Upper lobe of left lung (tissue), 6 donors: ENCODE measurements around the gene AMER3. TPM values are rescaled to one million over a fixed set of nuclear protein-coding genes. Genes with fewer than 3 reads are reported as not detected.

Source experiments
- ATAC-seq, 2 donors: fragments of 200-7000 bp; cut with Tn5 transposase; one replicate each; pipeline ENCODE4 v1.9.1; 2022; ENCODE audit warnings: mild to moderate bottlenecking in 2 of 2, moderate library complexity in 2 of 2; ENCODE audit not compliant: low FRiP score in 2 of 2
- DNase-seq, 2 donors: peaks; one replicate each; pipeline ENCODE4 v3.0.0-alpha.2; 2019 to 2020
- H3K27ac ChIP-seq, 4 donors: fragments of 200-600 bp; sonication (generic); one replicate each; pipeline ENCODE4 v1.5.1; 2016 to 2019
- H3K27me3 ChIP-seq, 4 donors: fragments of 200-600 bp; sonication (generic); one replicate each; pipeline ENCODE4 v1.5.1; 2017 to 2019
- H3K36me3 ChIP-seq, 4 donors: fragments of 200-600 bp; sonication (generic); one replicate each; pipeline ENCODE4 v1.5.1; 2016 to 2019
- H3K4me1 ChIP-seq, 4 donors: fragments of 200-600 bp; sonication (generic); one replicate each; pipeline ENCODE4 v1.5.1; 2018 to 2019
- H3K4me3 ChIP-seq, 4 donors: fragments of 200-600 bp; sonication (generic); one replicate each; pipeline ENCODE4 v1.5.1; 2017 to 2019; ENCODE audit warnings: mild to moderate bottlenecking in 2 of 4, moderate library complexity in 1 of 4
- H3K9me3 ChIP-seq, 4 donors: fragments of 200-600 bp; sonication (generic); one replicate each; pipeline ENCODE4 v1.5.1; 2018 to 2019
- EP300 ChIP-seq, 4 donors: sonication (generic); formaldehyde crosslinking; IDR thresholded peaks; one replicate each; pipeline ENCODE4 v1.5.1; 2017; ENCODE audit warnings: antibody characterized with exemption in 4 of 4, control low read depth in 2 of 4
- POLR2A ChIP-seq, 4 donors: fragments of 450-650 bp; IDR thresholded peaks; one replicate each; pipeline ENCODE4 v1.5.1; 2016 to 2017; ENCODE audit warnings: antibody characterized with exemption in 4 of 4, mild to moderate bottlenecking in 2 of 4
- POLR2AphosphoS5 ChIP-seq, 2 donors: sonication (generic); formaldehyde crosslinking; IDR thresholded peaks; one replicate each; pipeline ENCODE4 v1.5.1; 2017; ENCODE audit warnings: antibody characterized with exemption in 2 of 2
- WGBS, 2 donors: methylation state at CpG; one replicate each; pipeline ENCODE4 v1.1.5; 2017 to 2018; 5-methylcytosine and 5-hydroxymethylcytosine counted together
- total RNA-seq, 6 donors: library from RNA; depleted of rRNA in 4 of 6; stranded (reverse); fragments of >200 nt in 4 of 6; gene quantifications; one replicate each; pipeline versions ENCODE4 v1.1.0 to v1.2.1, GENCODE V29; 2016 to 2021
- TF ChIP-seq, protein P1 (sequence below), 6 experiments: fragments of 450-650 bp in 4 of 6; fragments of 200-600 bp in 2 of 6; sonication (generic) in 2 of 6; IDR thresholded peaks; one replicate each; pipeline ENCODE4 v1.5.1; 2016 to 2019; ENCODE audit warnings: antibody characterized with exemption in 6 of 6
- donor health status: DM: no; HTN: no; CAD: no; lungs with moderate emphysema.
- donor health status: DM: no; HTN: yes; CAD: no; lungs with severe emphysema.

AMER3 gene
- total RNA-seq, 6 donors from 2014 or later = not detected

DNA sequence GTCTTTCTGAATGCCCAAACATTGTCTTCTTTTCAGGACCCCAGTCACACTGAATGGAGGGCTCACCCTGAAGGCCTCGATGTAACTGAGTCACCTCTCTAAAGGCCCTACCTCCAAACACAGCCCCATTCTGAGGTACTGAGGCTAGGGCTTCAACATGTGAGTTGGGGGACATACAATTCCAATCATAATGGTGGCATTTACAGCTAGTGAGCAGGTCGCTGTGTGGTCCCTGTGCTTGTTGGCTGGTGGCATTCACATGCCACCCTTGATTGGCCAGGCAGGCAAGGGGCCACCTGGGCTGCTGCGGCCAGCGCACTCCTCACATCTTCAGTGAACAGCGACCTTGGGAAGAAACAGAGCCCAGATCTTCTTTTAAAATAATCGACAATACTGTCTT lies 30.7 kb downstream of the AMER3 start:
- H3K4me1 ChIP-seq = no peaks in the 10 kb centered on the region
- no peaks in the 10 kb centered on the region for H3K9me3 ChIP-seq
- DNase-seq (no peak), ATAC-seq (no peak)
- 90 to 95% methylated on average over 5 to 6 of the region's 6 CpGs for WGBS, 2 donors
- H3K4me3 ChIP-seq = no peak overlapping the region
- H3K27me3 ChIP-seq = no peaks in the 10 kb centered on the region
- no peak overlapping the region for H3K27ac ChIP-seq
- no peaks in the 10 kb centered on the region for H3K36me3 ChIP-seq
- TF ChIP-seq EP300 (IDR thresholded peaks at IDR 0.05) = no peak
- TF ChIP-seq POLR2AphosphoS5 (IDR thresholded peaks at IDR 0.05) = no peak
- no peak for TF ChIP-seq POLR2A (IDR thresholded peaks at IDR 0.05)
- TF ChIP-seq, protein P1, sequence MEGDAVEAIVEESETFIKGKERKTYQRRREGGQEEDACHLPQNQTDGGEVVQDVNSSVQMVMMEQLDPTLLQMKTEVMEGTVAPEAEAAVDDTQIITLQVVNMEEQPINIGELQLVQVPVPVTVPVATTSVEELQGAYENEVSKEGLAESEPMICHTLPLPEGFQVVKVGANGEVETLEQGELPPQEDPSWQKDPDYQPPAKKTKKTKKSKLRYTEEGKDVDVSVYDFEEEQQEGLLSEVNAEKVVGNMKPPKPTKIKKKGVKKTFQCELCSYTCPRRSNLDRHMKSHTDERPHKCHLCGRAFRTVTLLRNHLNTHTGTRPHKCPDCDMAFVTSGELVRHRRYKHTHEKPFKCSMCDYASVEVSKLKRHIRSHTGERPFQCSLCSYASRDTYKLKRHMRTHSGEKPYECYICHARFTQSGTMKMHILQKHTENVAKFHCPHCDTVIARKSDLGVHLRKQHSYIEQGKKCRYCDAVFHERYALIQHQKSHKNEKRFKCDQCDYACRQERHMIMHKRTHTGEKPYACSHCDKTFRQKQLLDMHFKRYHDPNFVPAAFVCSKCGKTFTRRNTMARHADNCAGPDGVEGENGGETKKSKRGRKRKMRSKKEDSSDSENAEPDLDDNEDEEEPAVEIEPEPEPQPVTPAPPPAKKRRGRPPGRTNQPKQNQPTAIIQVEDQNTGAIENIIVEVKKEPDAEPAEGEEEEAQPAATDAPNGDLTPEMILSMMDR (IDR thresholded peaks at IDR 0.05) = no peak

DNA sequence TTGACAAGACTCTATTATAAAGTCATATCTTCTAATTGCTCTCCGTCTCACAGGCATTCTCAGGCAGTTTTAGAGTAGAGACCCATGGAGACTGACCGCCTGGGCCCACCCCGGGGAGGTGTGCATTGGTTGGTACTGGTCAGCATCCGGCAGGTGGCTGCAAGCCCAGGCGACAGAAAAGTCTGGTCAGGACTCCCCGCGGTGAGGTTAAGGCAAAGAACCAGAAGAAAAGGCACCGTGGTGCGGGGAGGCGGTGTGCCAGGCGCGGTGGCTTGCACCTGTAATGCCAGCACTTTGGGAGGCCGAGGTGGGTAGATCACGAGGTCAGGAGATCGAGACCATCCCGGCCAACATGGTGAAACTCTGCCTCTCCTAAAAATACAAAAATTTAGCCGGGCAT lies 32.5 kb downstream of the AMER3 start:
- Histone ChIP-seq H3K9me3 (no peaks in the 10 kb centered on the region), H3K4me3 (no peak overlapping the region), H3K36me3 (no peaks in the 10 kb centered on the region), H3K27me3 (no peaks in the 10 kb centered on the region), H3K4me1 (no peaks in the 10 kb centered on the region), H3K27ac (no peak overlapping the region)
- DNase-seq = peak in 1 of 2 donors; percentile 67
- 86 to 87% methylated on average over 17 of the region's 17 CpGs for WGBS, 2 donors
- ATAC-seq = no peak
- TF ChIP-seq, protein P1 (IDR thresholded peaks at IDR 0.05) = no peak
- TF ChIP-seq EP300 (IDR thresholded peaks at IDR 0.05) (no peak), POLR2A (IDR thresholded peaks at IDR 0.05) (no peak), POLR2AphosphoS5 (IDR thresholded peaks at IDR 0.05) (no peak)

DNA sequence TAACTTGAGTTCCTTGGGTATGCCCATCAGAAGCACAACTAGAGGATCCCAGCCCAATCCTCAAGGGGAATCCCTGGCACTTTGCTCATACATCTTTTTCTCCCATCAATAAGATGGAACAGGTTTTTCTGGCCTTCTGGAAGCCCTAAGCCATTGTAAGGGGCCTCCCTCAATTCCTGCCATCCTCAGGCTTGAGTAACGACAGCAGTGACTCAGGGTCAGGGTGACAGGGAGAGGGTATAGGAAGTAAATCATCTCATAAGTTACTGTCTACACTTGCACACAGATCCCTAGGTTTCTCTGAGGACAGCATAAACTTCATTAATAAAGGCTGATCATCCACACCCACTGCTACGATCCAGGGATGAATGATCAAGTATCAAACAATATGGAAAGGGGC lies 35.0 kb downstream of the AMER3 start:
- DNase-seq = no peak
- H3K27me3 ChIP-seq = no peaks in the 10 kb centered on the region
- no peaks in the 10 kb centered on the region for H3K9me3 ChIP-seq
- no peaks in the 10 kb centered on the region for H3K4me1 ChIP-seq
- H3K4me3 ChIP-seq = no peak overlapping the region
- no peak overlapping the region for H3K27ac ChIP-seq
- 84 to 86% methylated on average over 2 of the region's 2 CpGs for WGBS, 2 donors
- no peak for ATAC-seq
- no peak for TF ChIP-seq POLR2AphosphoS5 (IDR thresholded peaks at IDR 0.05)
- no peak for TF ChIP-seq EP300 (IDR thresholded peaks at IDR 0.05)
- TF ChIP-seq, protein P1 (IDR thresholded peaks at IDR 0.05) = no peak
- no peak for TF ChIP-seq POLR2A (IDR thresholded peaks at IDR 0.05)
- H3K36me3 ChIP-seq = no peaks in the 10 kb centered on the region

DNA sequence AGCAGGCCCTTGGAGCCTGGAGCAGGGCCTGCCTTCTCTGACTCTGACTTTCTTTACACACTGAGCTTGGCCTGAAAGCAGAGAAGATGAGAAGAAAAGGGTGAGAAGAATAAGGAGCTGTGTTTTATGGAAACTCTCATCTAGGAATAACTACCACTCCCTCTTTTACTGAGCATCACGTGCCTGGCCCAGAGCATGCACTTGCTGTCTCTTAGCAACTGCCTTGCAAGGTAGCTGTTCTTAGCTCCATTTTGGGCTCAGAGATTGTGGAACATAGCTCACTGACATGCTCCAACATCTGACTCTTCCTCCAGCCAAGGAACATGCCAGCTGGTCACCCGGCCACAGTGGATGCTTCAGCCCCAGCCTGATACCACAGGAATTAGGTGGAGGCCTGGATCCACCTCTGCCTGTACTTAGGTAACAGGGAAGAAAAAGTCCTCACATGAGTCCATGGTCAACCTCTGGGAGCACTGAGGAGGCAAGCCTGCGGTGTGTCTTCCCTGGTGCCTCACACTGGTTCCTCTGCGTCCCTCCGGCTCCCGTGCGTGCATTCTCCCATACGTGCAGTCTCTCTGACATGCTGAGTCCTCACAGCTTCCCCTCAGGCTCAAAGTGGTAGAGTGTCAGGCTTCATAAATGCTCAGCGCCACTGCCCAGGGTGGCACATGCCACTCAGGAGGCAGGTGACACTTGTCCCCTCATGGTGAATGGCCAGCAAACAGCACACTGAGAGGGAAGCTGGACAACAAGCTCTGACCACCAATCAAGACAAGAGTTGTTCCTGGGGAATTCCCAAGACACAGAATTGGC lies 35.7 kb downstream of the AMER3 start:
- Histone ChIP-seq H3K4me3 (no peak overlapping the region), H3K9me3 (no peaks in the 10 kb centered on the region), H3K27ac (no peak overlapping the region), H3K36me3 (no peaks in the 10 kb centered on the region), H3K4me1 (no peaks in the 10 kb centered on the region), H3K27me3 (no peaks in the 10 kb centered on the region)
- DNase-seq (no peak), ATAC-seq (peak in 1 of 2 donors; percentile 32)
- 87 to 88% methylated on average over 6 to 8 of the region's 9 CpGs for WGBS, 2 donors
- TF ChIP-seq, protein P1 (IDR thresholded peaks at IDR 0.05) = no peak
- no peak for TF ChIP-seq POLR2A (IDR thresholded peaks at IDR 0.05)
- no peak for TF ChIP-seq POLR2AphosphoS5 (IDR thresholded peaks at IDR 0.05)
- TF ChIP-seq EP300 (IDR thresholded peaks at IDR 0.05) = no peak

DNA sequence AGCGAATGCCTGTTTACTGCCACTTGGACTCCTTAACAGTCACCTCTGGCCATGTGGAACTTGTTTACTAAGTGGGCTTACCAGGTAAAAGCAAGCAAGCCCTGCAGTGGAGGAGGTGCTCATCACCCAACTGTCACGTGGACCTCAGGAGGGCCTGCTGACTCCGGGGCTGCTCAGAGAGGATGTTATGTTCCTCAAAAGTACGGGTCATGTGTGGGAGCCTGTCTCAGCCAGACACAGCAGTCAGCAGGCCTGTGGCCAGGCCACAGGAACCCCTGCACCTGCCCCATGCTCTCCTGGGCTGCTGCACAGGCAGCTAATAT lies 36.2 kb downstream of the AMER3 start:
- no peaks in the 10 kb centered on the region for H3K27me3 ChIP-seq
- H3K27ac ChIP-seq = no peak overlapping the region
- no peak overlapping the region for H3K4me3 ChIP-seq
- ATAC-seq = peak; percentile 39 to 40
- peak in 1 of 2 donors; percentile 32 for DNase-seq
- WGBS, 2 donors = 19 to 20% methylated on average over 3 to 4 of the region's 4 CpGs
- H3K9me3 ChIP-seq = no peaks in the 10 kb centered on the region
- H3K4me1 ChIP-seq = no peaks in the 10 kb centered on the region
- no peaks in the 10 kb centered on the region for H3K36me3 ChIP-seq
- TF ChIP-seq POLR2AphosphoS5 (IDR thresholded peaks at IDR 0.05) = no peak
- TF ChIP-seq, protein P1 (IDR thresholded peaks at IDR 0.05) = no peak
